ENCODE data around the gene ADCY3.

The ADCY3 gene

GRCh38 chr2:24834733-24835395 lies 85.2 kb downstream of the ADCY3 start:
- TF ChIP-seq ZNF274 (IDR thresholded peaks at IDR 0.05; ENCODE audit: low read depth, low read length): no peak
- H3K4me3 ChIP-seq (ENCODE audit: low read length): no peak overlapping the region

GRCh38 chr2:24833821-24834732 lies 86.0 kb downstream of the ADCY3 start:
- no peak overlapping the region for H3K4me3 ChIP-seq (ENCODE audit: low read length)
- no peak for TF ChIP-seq ZNF274 (IDR thresholded peaks at IDR 0.05; ENCODE audit: low read depth, low read length)

- no peak for TF ChIP-seq ZNF274 (IDR thresholded peaks at IDR 0.05; ENCODE audit: low read depth, low read length)
- H3K4me3 ChIP-seq (ENCODE audit: low read length): no peak overlapping the region
Measured at GRCh38 chr2:24832931-24833701, 86.9 kb downstream of the ADCY3 start.

- no peak for TF ChIP-seq ZNF274 (IDR thresholded peaks at IDR 0.05; ENCODE audit: low read depth, low read length)
Measured at GRCh38 chr2:24832521-24832920, 87.5 kb downstream of the ADCY3 start.

GRCh38 chr2:24832073-24832461 lies 88.0 kb downstream of the ADCY3 start:
- no peak for TF ChIP-seq ZNF274 (IDR thresholded peaks at IDR 0.05; ENCODE audit: low read depth, low read length)
- H3K4me3 ChIP-seq (ENCODE audit: low read length): no peak overlapping the region

More at GRCh38 chr2:24832521-24832920, 87.5 kb downstream of the ADCY3 start:
- H3K4me3 ChIP-seq (ENCODE audit: low read length): no peak overlapping the region

GRCh38 chr2:24831221-24832072 lies 88.6 kb downstream of the ADCY3 start:
- no peak overlapping the region for H3K4me3 ChIP-seq (ENCODE audit: low read length)

GRCh38 chr2:24830786-24831185 lies 89.3 kb downstream of the ADCY3 start:
- no peak for TF ChIP-seq ZNF274 (IDR thresholded peaks at IDR 0.05; ENCODE audit: low read depth, low read length)

More at GRCh38 chr2:24831221-24832072, 88.6 kb downstream of the ADCY3 start:
- TF ChIP-seq ZNF274 (IDR thresholded peaks at IDR 0.05; ENCODE audit: low read depth, low read length): no peak

GRCh38 chr2:24830351-24830750 lies 89.7 kb downstream of the ADCY3 start:
- H3K4me3 ChIP-seq (ENCODE audit: low read length): no peak overlapping the region
- TF ChIP-seq ZNF274 (IDR thresholded peaks at IDR 0.05; ENCODE audit: low read depth, low read length): no peak

More at GRCh38 chr2:24830786-24831185, 89.3 kb downstream of the ADCY3 start:
- no peak overlapping the region for H3K4me3 ChIP-seq (ENCODE audit: low read length)

- H3K4me3 ChIP-seq (ENCODE audit: low read length): no peak overlapping the region
- TF ChIP-seq ZNF274 (IDR thresholded peaks at IDR 0.05; ENCODE audit: low read depth, low read length): no peak
Measured at GRCh38 chr2:24828238-24828996, 91.6 kb downstream of the ADCY3 start.

GRCh38 chr2:24827321-24828237 lies 92.5 kb downstream of the ADCY3 start:
- no peak for TF ChIP-seq ZNF274 (IDR thresholded peaks at IDR 0.05; ENCODE audit: low read depth, low read length)
- H3K4me3 ChIP-seq (ENCODE audit: low read length): no peak overlapping the region

- H3K4me3 ChIP-seq (ENCODE audit: low read length): no peak overlapping the region
- TF ChIP-seq ZNF274 (IDR thresholded peaks at IDR 0.05; ENCODE audit: low read depth, low read length): no peak
Measured at GRCh38 chr2:24826773-24827145, 93.3 kb downstream of the ADCY3 start.
